K562 (cell line): ENCODE data around the gene NMT1. TPM values are rescaled to one million over a fixed set of nuclear protein-coding genes. Genes with fewer than 3 reads are reported as not detected.
A peak's percentile ranks its signal among the peaks of the same experiment; 100 is the strongest.

ENCODE experiments used
- C11orf30 ChIP-seq: fragments of 450-650 bp; IDR thresholded peaks from 2 replicates; pipeline ENCODE4 v1.6.1; 2016; ENCODE audit warnings: low read depth, mild to moderate bottlenecking
- KDM1A ChIP-seq, 2 experiments: fragments of 450-650 bp; IDR thresholded peaks; 2 replicates each; pipeline ENCODE4 v1.6.1; 2016; ENCODE audit warnings: mild to moderate bottlenecking in 2 of 2
- PHTF2 ChIP-seq: fragments of 250-450 bp; sonication (Bioruptor Pico); IDR thresholded peaks from 2 replicates; pipeline ENCODE4 v1.5.0; 2021; ENCODE audit warnings: mild to moderate bottlenecking
- POLR2AphosphoS2 ChIP-seq: IDR thresholded peaks from 2 replicates; pipeline ENCODE4 v1.6.1; 2012; ENCODE audit warnings: low read length, improper control_type of control experiment
- RNF2 ChIP-seq: sonication (generic); IDR thresholded peaks from 2 replicates; pipeline ENCODE4 v1.6.1; 2016
- SMARCB1 ChIP-seq: IDR thresholded peaks from 2 replicates; pipeline ENCODE4 v1.6.1; 2011; ENCODE audit warnings: improper control_type of control experiment, low read depth; ENCODE audit not compliant: insufficient read length
- SRSF9 ChIP-seq: fragments of 200-400 bp; formaldehyde crosslinking; IDR thresholded peaks from 2 replicates; pipeline ENCODE4 v1.6.1; 2017; ENCODE audit warnings: low read depth, low read length, borderline replicate concordance
- TAF9B ChIP-seq: fragments of 450-650 bp; IDR thresholded peaks from 2 replicates; pipeline ENCODE4 v1.6.1; 2018; ENCODE audit warnings: mild to moderate bottlenecking; ENCODE audit not compliant: partially characterized antibody
- ZBTB2 ChIP-seq: fragments of 450-650 bp; IDR thresholded peaks from 2 replicates; pipeline ENCODE4 v1.6.1; 2016; ENCODE audit warnings: antibody characterized with exemption
- ZNF584 ChIP-seq: fragments of 200-800 bp; sonication (Bioruptor generic); IDR thresholded peaks from 2 replicates; pipeline ENCODE4 v1.6.1; 2016; ENCODE audit warnings: low read depth, mild to moderate bottlenecking, missing genetic modification characterization, missing compliant biosample characterization
- ZNF695 ChIP-seq: fragments of 450-650 bp; formaldehyde crosslinking; IDR thresholded peaks from 2 replicates; pipeline ENCODE4 v1.4.0; 2020; ENCODE audit warnings: mild to moderate bottlenecking, moderate library complexity
- polyA plus RNA-seq, 8 experiments: library from polyadenylated mRNA; depleted of rRNA in 4 of 8; stranded (reverse) in 5 of 8; unstranded in 3 of 8; fragments of >200 nt; fragmentation: Nextera tagmentation in 2 of 8; fragmentation: Illumina TruSeq in 1 of 8; extraction: Ambion mirVana in 2 of 8; extraction: Trizol in 1 of 8; gene quantifications; 2 replicates each; pipeline versions ENCODE4 v1.2.1 to v1.2.3, GENCODE V29; 2011 to 2014; ENCODE audit warnings: inconsistent platforms in 1 of 8, missing spikeins in 1 of 8
- total RNA-seq, 7 experiments: library from RNA; depleted of rRNA in 6 of 7; stranded (reverse); fragments of >200 nt in 6 of 7; fragmentation: Illumina TruSeq in 2 of 7; extraction: Trizol in 2 of 7; gene quantifications; 2 replicates each; pipeline versions ENCODE4 v1.2.1 to v1.2.3, GENCODE V29; 2011 to 2021; ENCODE audit warnings: low replicate concordance in 1 of 7
- TF ChIP-seq, protein P1 (sequence below): fragments of 450-650 bp; conservative IDR thresholded peaks from 2 replicates; pipeline ENCODE4 v1.6.1; 2016; ENCODE audit warnings: missing genetic modification characterization, low read depth, mild to moderate bottlenecking, control low read depth, missing compliant biosample characterization
- TF ChIP-seq, protein P2 (sequence below): fragments of 250-450 bp; sonication (Bioruptor Pico); IDR thresholded peaks from 2 replicates; pipeline ENCODE4 v1.8.0; 2022; ENCODE audit warnings: inconsistent platforms, mild to moderate bottlenecking, moderate library complexity, borderline replicate concordance
- TF ChIP-seq, protein P3 (sequence below), 2 experiments: fragments of 450-650 bp; IDR thresholded peaks; 2 replicates each; pipeline ENCODE4 v1.6.1; 2016; ENCODE audit warnings: mild to moderate bottlenecking in 2 of 2, borderline replicate concordance in 1 of 2, low read depth in 1 of 2, moderate library complexity in 1 of 2

NMT1 gene
- total and polyA plus RNA-seq, 9 of the 15 experiments (the other 6 are each of a cell fraction or from before 2014, with no cell fraction given): 86.7 to 569 (median 213) TPM

GRCh38 chr17:45031231-45032173, 29.6 kb upstream of the NMT1 start (continued):
- TF ChIP-seq, protein P1, sequence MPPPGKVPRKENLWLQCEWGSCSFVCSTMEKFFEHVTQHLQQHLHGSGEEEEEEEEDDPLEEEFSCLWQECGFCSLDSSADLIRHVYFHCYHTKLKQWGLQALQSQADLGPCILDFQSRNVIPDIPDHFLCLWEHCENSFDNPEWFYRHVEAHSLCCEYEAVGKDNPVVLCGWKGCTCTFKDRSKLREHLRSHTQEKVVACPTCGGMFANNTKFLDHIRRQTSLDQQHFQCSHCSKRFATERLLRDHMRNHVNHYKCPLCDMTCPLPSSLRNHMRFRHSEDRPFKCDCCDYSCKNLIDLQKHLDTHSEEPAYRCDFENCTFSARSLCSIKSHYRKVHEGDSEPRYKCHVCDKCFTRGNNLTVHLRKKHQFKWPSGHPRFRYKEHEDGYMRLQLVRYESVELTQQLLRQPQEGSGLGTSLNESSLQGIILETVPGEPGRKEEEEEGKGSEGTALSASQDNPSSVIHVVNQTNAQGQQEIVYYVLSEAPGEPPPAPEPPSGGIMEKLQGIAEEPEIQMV (tag): no peak
- peak; percentile 76; the same call in 1 of the 2 replicates for TF ChIP-seq RNF2
- no peak for TF ChIP-seq ZNF695
- TF ChIP-seq SRSF9: no peak
- TF ChIP-seq, protein P2, sequence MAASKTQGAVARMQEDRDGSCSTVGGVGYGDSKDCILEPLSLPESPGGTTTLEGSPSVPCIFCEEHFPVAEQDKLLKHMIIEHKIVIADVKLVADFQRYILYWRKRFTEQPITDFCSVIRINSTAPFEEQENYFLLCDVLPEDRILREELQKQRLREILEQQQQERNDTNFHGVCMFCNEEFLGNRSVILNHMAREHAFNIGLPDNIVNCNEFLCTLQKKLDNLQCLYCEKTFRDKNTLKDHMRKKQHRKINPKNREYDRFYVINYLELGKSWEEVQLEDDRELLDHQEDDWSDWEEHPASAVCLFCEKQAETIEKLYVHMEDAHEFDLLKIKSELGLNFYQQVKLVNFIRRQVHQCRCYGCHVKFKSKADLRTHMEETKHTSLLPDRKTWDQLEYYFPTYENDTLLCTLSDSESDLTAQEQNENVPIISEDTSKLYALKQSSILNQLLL (CRISPR knock-in tag): no peak
- peak; percentile 28; the same call in 1 of the 2 replicates for TF ChIP-seq ZBTB2
- no peak for TF ChIP-seq SMARCB1
- 0 out of 2 replicates have a peak, but pooled peaks have one; percentile 58 for TF ChIP-seq ZNF584 (CRISPR knock-in tag)
- TF ChIP-seq, protein P3, sequence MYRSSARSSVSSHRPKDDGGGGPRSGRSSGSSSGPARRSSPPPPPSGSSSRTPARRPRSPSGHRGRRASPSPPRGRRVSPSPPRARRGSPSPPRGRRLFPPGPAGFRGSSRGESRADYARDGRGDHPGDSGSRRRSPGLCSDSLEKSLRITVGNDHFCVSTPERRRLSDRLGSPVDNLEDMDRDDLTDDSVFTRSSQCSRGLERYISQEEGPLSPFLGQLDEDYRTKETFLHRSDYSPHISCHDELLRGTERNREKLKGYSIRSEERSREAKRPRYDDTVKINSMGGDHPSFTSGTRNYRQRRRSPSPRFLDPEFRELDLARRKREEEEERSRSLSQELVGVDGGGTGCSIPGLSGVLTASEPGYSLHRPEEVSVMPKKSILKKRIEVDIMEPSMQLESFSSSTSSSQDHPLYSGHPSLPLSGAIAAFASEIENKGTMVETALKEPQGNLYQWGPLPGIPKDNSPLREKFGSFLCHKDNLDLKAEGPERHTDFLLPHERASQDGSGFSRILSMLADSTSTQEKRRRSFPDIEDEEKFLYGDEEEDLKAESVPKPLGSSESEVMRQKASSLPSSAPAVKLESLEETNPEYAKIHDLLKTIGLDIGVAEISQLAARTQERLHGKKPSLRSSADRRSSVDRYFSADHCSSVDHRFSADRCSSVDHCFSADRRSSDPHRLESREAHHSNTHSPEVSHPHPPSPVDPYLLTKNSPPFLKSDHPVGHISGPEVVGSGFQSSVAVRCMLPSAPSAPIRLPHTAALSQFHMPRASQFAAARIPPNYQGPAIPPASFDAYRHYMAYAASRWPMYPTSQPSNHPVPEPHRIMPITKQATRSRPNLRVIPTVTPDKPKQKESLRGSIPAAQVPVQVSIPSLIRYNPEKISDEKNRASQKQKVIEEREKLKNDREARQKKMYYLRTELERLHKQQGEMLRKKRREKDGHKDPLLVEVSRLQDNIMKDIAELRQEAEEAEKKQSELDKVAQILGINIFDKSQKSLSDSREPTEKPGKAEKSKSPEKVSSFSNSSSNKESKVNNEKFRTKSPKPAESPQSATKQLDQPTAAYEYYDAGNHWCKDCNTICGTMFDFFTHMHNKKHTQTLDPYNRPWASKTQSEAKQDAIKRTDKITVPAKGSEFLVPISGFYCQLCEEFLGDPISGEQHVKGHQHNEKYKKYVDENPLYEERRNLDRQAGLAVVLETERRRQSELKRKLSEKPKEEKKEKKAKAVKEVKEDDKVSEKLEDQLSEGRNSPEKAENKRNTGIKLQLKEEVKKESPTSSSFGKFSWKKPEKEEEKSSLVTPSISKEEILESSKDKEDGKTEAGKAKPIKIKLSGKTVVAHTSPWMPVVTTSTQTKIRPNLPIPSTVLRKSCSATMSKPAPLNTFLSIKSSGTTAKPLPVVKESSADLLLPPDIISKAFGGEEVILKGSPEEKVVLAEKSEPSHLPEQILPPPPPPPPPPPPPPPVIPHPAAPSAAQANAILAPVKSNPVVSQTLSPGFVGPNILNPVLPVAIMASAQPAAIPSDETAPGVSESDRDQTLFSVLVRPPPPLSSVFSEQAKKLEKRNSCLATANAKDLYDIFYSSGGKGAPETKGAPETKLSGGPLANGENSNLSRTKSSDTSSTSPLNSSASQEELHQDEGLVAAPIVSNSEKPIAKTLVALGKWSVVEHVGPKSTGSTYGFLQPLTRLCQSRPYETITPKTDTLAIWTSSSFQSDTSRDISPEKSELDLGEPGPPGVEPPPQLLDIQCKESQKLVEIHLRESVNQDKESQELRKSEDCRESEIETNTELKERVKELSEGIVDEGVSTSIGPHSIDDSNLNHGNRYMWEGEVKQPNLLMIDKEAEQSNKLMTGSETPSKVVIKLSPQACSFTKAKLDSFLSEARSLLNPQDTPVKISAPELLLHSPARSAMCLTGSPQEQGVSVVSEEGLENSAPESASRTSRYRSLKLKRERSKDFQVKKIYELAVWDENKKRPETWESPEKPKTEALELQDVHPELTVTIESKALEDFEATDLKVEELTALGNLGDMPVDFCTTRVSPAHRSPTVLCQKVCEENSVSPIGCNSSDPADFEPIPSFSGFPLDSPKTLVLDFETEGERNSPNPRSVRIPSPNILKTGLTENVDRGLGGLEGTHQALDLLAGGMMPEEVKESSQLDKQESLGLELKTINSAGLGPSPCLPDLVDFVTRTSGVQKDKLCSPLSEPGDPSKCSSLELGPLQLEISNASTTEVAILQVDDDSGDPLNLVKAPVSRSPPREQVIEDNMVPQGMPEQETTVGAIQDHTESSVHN (IDR thresholded peaks at IDR 0.05; ENCODE audit: borderline replicate concordance in 1 of 2, low read depth in 1 of 2): peak in 1 of 2 experiments; percentile 97; a peak in 2 of 4 replicates
- TF ChIP-seq KDM1A (IDR thresholded peaks at IDR 0.05): peak; percentile 68 to 77
- no peak for TF ChIP-seq POLR2AphosphoS2
- TF ChIP-seq TAF9B: peak; percentile 94
- TF ChIP-seq C11orf30: no peak
- TF ChIP-seq PHTF2 (CRISPR knock-in tag): no peak
